Neural cell (in vitro differentiated cells): ENCODE data around the gene ACER2. TPM values are rescaled to one million over a fixed set of nuclear protein-coding genes. Genes with fewer than 3 reads are reported as not detected.

Experiments
- H2AFZ ChIP-seq: fragments of 200-600, 300-800 bp; sonication (generic), shearing (Covaris generic); 2 replicates; pipeline ENCODE4 v1.6.0; 2014; ENCODE audit warnings: low read depth, mild to moderate bottlenecking, antibody characterized with exemption, low read length, moderate library complexity
- H3F3A ChIP-seq: fragments of 200-600 bp; shearing (Covaris generic); 2 replicates; pipeline ENCODE4 v1.6.1; 2016; ENCODE audit warnings: mild to moderate bottlenecking, moderate library complexity, mixed read lengths, antibody characterized with exemption, low read length; ENCODE audit not compliant: insufficient read depth, poor library complexity, severe bottlenecking
- H3K27ac ChIP-seq: fragments of 200-600, 300-800 bp; sonication (generic), shearing (Covaris generic); 2 replicates; pipeline ENCODE4 v1.5.1; 2014; ENCODE audit warnings: mild to moderate bottlenecking, low read length, moderate library complexity
- H3K27me3 ChIP-seq: fragments of 300-800, 200-600 bp; sonication (generic), shearing (Covaris generic); 2 replicates; pipeline ENCODE4 v1.6.0; 2014; ENCODE audit warnings: mild to moderate bottlenecking, low read depth, low read length, moderate library complexity; ENCODE audit not compliant: insufficient read depth
- H3K36me3 ChIP-seq: fragments of 300-800, 200-600 bp; sonication (generic), shearing (Covaris generic); 2 replicates; pipeline ENCODE4 v1.5.1; 2014; ENCODE audit warnings: mild to moderate bottlenecking, antibody characterized with exemption, low read length, moderate library complexity; ENCODE audit not compliant: insufficient read depth
- H3K4me2 ChIP-seq: fragments of 300-800, 200-600 bp; sonication (generic), shearing (Covaris generic); 2 replicates; pipeline ENCODE4 v1.6.0; 2014; ENCODE audit warnings: mild to moderate bottlenecking, low read length
- H3K4me3 ChIP-seq: fragments of 300-800, 200-600 bp; sonication (generic), shearing (Covaris generic); 2 replicates; pipeline ENCODE4 v1.5.1; 2014; ENCODE audit warnings: mild to moderate bottlenecking, low read length, moderate library complexity
- H3K79me2 ChIP-seq: fragments of 200-600 bp; shearing (Covaris generic); replicated peaks from 2 replicates; pipeline ENCODE4 v1.6.0; 2014; ENCODE audit warnings: mild to moderate bottlenecking, low read length, moderate library complexity; ENCODE audit not compliant: insufficient read depth
- H3K9ac ChIP-seq: fragments of 300-800, 200-600 bp; sonication (generic), shearing (Covaris generic); 2 replicates; pipeline ENCODE4 v1.6.1; 2016; ENCODE audit warnings: mild to moderate bottlenecking, low read length, mixed read lengths
- H3K9me2 ChIP-seq: fragments of 200-600 bp; shearing (Covaris generic); 2 replicates; pipeline ENCODE4 v1.6.1; 2016; ENCODE audit warnings: mild to moderate bottlenecking, low read length, mixed read lengths; ENCODE audit not compliant: insufficient read depth
- H3K9me3 ChIP-seq: fragments of 200-600, 300-800 bp; sonication (generic), shearing (Covaris generic); 2 replicates; pipeline ENCODE4 v1.6.1; 2016; ENCODE audit warnings: mild to moderate bottlenecking, mixed run types, low read length, moderate library complexity, mixed read lengths
- H4K20me1 ChIP-seq: fragments of 200-600 bp; shearing (Covaris generic); 2 replicates; pipeline ENCODE4 v1.6.1; 2016; ENCODE audit warnings: mild to moderate bottlenecking, mixed run types; ENCODE audit not compliant: insufficient read depth
- EP300 ChIP-seq: fragments of 450-650 bp; conservative IDR thresholded peaks from 2 replicates; pipeline ENCODE4 v1.6.1; 2014; ENCODE audit warnings: antibody characterized with exemption, mild to moderate bottlenecking, moderate library complexity; ENCODE audit not compliant: poor library complexity, severe bottlenecking
- EZH2 ChIP-seq: fragments of 200-600, 300-800 bp; shearing (Covaris generic), sonication (generic); IDR thresholded peaks from 2 replicates; pipeline ENCODE4 v1.6.1; 2014; ENCODE audit warnings: antibody characterized with exemption, low read length, borderline replicate concordance, mild to moderate bottlenecking; ENCODE audit not compliant: insufficient read depth, poor library complexity, severe bottlenecking
- MXI1 ChIP-seq: fragments of 450-650 bp; conservative IDR thresholded peaks from 2 replicates; pipeline ENCODE4 v1.6.1; 2014; ENCODE audit warnings: antibody characterized with exemption, mild to moderate bottlenecking; ENCODE audit not compliant: poor library complexity, severe bottlenecking
- POLR2AphosphoS5 ChIP-seq: IDR thresholded peaks from 2 replicates; pipeline ENCODE4 v1.6.1; 2012
- RAD21 ChIP-seq: fragments of 450-650 bp; conservative IDR thresholded peaks from 2 replicates; pipeline ENCODE4 v1.6.1; 2014; ENCODE audit warnings: antibody characterized with exemption, mild to moderate bottlenecking, moderate library complexity
- SMC3 ChIP-seq: fragments of 450-650 bp; conservative IDR thresholded peaks from 2 replicates; pipeline ENCODE4 v1.6.1; 2014; ENCODE audit warnings: antibody characterized with exemption, mild to moderate bottlenecking, moderate library complexity; ENCODE audit not compliant: poor library complexity
- TAF1 ChIP-seq: IDR thresholded peaks from 2 replicates; pipeline ENCODE4 v1.6.1; 2012; ENCODE audit warnings: low read depth
- polyA plus RNA-seq: library from polyadenylated mRNA; depleted of rRNA; stranded (reverse); fragments of >200 nt; gene quantifications from 2 replicates; pipeline ENCODE4 v1.2.3, GENCODE V29; 2014
- TF ChIP-seq, protein P1 (sequence below): IDR thresholded peaks from 2 replicates; pipeline ENCODE4 v1.6.1; 2012; ENCODE audit warnings: borderline replicate concordance
- TF ChIP-seq, protein P2 (sequence below): fragments of 450-650 bp; IDR thresholded peaks from 2 replicates; pipeline ENCODE4 v1.5.1; 2014; ENCODE audit warnings: antibody characterized with exemption, mild to moderate bottlenecking, moderate library complexity; ENCODE audit not compliant: poor library complexity, severe bottlenecking

The ACER2 gene
- polyA plus RNA-seq, 1 donor from 2014 or later: 3.0 TPM

DNA sequence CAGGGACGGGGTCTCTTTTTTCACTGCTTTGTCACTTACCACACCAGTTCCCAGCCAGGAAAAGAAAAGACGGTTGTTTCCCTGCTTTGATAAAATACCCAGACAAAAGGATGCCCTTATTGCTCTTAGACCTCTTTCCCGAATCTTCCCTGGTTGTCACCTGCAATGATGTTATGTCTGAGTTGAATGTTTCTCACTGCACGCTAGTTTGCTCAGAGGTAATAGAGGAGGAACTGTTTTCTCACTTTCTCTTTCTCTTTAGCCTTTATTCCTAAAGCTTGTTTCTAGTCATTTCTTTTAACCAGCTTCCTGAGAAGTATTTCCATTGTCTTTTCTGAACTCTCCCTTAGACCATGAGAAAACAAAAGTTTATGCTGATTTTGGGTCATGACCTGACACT, 32.9 kb downstream of the ACER2 start:
- Histone ChIP-seq H3K27ac (no peak overlapping the region), H3K27me3 (no peaks in the 10 kb centered on the region), H3K4me3 (no peak overlapping the region), H3F3A (no peaks in the 10 kb centered on the region), H3K4me2 (no peak overlapping the region), H3K36me3 (no peaks in the 10 kb centered on the region), H2AFZ (no peak overlapping the region), H3K9me3 (no peaks in the 10 kb centered on the region), H3K79me2 (no peaks in the 10 kb centered on the region), H4K20me1 (no peaks in the 10 kb centered on the region), H3K9me2 (no peaks in the 10 kb centered on the region), H3K9ac (no peak overlapping the region)
- TF ChIP-seq POLR2AphosphoS5 (no peak), MXI1 (no peak), SMC3 (no peak), EZH2 (no peak), TAF1 (no peak), EP300 (no peak), RAD21 (no peak)
- TF ChIP-seq, protein P1, sequence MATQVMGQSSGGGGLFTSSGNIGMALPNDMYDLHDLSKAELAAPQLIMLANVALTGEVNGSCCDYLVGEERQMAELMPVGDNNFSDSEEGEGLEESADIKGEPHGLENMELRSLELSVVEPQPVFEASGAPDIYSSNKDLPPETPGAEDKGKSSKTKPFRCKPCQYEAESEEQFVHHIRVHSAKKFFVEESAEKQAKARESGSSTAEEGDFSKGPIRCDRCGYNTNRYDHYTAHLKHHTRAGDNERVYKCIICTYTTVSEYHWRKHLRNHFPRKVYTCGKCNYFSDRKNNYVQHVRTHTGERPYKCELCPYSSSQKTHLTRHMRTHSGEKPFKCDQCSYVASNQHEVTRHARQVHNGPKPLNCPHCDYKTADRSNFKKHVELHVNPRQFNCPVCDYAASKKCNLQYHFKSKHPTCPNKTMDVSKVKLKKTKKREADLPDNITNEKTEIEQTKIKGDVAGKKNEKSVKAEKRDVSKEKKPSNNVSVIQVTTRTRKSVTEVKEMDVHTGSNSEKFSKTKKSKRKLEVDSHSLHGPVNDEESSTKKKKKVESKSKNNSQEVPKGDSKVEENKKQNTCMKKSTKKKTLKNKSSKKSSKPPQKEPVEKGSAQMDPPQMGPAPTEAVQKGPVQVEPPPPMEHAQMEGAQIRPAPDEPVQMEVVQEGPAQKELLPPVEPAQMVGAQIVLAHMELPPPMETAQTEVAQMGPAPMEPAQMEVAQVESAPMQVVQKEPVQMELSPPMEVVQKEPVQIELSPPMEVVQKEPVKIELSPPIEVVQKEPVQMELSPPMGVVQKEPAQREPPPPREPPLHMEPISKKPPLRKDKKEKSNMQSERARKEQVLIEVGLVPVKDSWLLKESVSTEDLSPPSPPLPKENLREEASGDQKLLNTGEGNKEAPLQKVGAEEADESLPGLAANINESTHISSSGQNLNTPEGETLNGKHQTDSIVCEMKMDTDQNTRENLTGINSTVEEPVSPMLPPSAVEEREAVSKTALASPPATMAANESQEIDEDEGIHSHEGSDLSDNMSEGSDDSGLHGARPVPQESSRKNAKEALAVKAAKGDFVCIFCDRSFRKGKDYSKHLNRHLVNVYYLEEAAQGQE: no peak
- TF ChIP-seq, protein P2, sequence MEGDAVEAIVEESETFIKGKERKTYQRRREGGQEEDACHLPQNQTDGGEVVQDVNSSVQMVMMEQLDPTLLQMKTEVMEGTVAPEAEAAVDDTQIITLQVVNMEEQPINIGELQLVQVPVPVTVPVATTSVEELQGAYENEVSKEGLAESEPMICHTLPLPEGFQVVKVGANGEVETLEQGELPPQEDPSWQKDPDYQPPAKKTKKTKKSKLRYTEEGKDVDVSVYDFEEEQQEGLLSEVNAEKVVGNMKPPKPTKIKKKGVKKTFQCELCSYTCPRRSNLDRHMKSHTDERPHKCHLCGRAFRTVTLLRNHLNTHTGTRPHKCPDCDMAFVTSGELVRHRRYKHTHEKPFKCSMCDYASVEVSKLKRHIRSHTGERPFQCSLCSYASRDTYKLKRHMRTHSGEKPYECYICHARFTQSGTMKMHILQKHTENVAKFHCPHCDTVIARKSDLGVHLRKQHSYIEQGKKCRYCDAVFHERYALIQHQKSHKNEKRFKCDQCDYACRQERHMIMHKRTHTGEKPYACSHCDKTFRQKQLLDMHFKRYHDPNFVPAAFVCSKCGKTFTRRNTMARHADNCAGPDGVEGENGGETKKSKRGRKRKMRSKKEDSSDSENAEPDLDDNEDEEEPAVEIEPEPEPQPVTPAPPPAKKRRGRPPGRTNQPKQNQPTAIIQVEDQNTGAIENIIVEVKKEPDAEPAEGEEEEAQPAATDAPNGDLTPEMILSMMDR: no peak

DNA sequence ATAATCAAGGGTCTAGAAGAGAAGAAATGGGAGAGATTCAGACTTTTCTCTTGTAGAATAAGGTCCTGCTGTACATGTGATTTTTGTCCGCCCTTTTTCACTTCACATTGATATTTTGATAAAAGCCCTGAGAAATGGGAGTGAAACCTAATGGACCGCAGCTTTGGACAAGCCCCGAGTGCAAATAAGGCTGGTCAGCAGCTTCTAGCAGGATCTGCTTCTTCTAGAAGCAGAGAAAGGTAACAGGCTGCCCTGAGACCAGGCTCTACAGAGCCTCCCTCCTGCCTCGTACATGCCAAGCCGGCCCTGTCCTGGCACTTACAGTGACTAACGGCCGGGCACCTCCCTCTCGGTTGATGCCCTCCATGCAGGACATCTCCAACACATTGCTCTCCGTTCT, 33.4 kb downstream of the ACER2 start:
- Histone ChIP-seq H3K79me2 (no peaks in the 10 kb centered on the region), H3F3A (no peaks in the 10 kb centered on the region), H2AFZ (no peak overlapping the region), H3K27ac (no peak overlapping the region), H3K27me3 (no peaks in the 10 kb centered on the region), H3K4me3 (no peak overlapping the region), H4K20me1 (no peaks in the 10 kb centered on the region), H3K9ac (no peak overlapping the region), H3K4me2 (no peak overlapping the region), H3K36me3 (no peaks in the 10 kb centered on the region), H3K9me3 (no peaks in the 10 kb centered on the region), H3K9me2 (no peaks in the 10 kb centered on the region)
- no peak for TF ChIP-seq POLR2AphosphoS5

DNA sequence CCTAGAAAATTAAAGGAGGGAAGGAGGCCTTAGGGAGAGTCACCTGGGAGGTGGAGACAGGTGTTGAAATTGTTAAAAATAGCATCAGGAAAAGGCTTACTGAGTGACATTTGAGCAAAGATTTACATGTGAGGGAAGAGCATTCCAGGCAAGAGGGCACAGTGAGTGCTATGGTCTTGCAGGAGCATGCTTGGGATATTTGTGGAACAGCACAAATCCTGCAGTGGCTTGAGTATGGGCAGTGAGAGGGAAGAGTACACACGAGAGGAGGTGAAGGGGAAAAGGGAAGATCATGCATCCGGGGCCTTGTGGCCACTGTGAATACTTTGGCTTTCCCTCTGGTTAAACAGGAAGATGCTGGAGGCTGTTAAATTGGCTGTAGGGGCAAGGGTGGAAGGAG, 36.6 kb downstream of the ACER2 start:
- H3K9me3 ChIP-seq: no peaks in the 10 kb centered on the region
- no peaks in the 10 kb centered on the region for H4K20me1 ChIP-seq
- no peak overlapping the region for H3K4me3 ChIP-seq
- no peaks in the 10 kb centered on the region for H3K9me2 ChIP-seq
- TF ChIP-seq POLR2AphosphoS5 (no peak), SMC3 (no peak), MXI1 (no peak), RAD21 (no peak), EP300 (no peak), TAF1 (no peak), EZH2 (no peak)
- TF ChIP-seq, protein P1: no peak
- TF ChIP-seq, protein P2: no peak
- H3K4me2 ChIP-seq: no peak overlapping the region
- no peak overlapping the region for H2AFZ ChIP-seq
- no peak overlapping the region for H3K9ac ChIP-seq
- no peaks in the 10 kb centered on the region for H3K36me3 ChIP-seq
- no peaks in the 10 kb centered on the region for H3F3A ChIP-seq
- no peak overlapping the region for H3K27ac ChIP-seq
- no peaks in the 10 kb centered on the region for H3K27me3 ChIP-seq
- H3K79me2 ChIP-seq: no peaks in the 10 kb centered on the region
